Measurements from ENCODE around the gene TMEM156. TPM values are rescaled to one million over a fixed set of nuclear protein-coding genes. Genes with fewer than 3 reads are reported as not detected.

TMEM156 gene
- total and polyA plus RNA-seq, 2 donors (not counting 1 experiment from before 2014, with no cell fraction given): 0.06 to 0.17 TPM

GRCh38 chr4:39039108-39039507, 6.9 kb upstream of the TMEM156 start:
- Histone ChIP-seq H3K36me3 (ENCODE audit: control insufficient read depth, insufficient read depth, low read length) (no peaks in the 10 kb centered on the region), H4K20me1 (ENCODE audit: control insufficient read depth, extremely low read depth, insufficient read depth, low read length) (no peaks in the 10 kb centered on the region), H3K79me2 (ENCODE audit: control insufficient read depth, insufficient read depth, low read length) (no peaks in the 10 kb centered on the region), H3K4me3 (replicated peaks in 1 of 4; ENCODE audit: control extremely low read depth in 1 of 4, insufficient read depth in 1 of 4, low read depth in 3 of 4, low read length in 4 of 4) (no peak overlapping the region), H3K9me3 (ENCODE audit: control insufficient read depth, insufficient read depth, low read depth, low read length) (no peaks in the 10 kb centered on the region), H3K4me2 (ENCODE audit: extremely low read depth, insufficient read depth, low read length) (no peak overlapping the region), H3K27ac (ENCODE audit: insufficient read depth, low read length) (no peak overlapping the region), H3K9ac (ENCODE audit: insufficient read depth, low read length) (no peak overlapping the region), H2AFZ (ENCODE audit: low read length) (no peak overlapping the region), H3K4me1 (ENCODE audit: control insufficient read depth, extremely low read depth, insufficient read depth, low read length) (peaks cover 2% of the 10 kb centered on the region), H3K27me3 (ENCODE audit: control insufficient read depth, insufficient read depth, low read length) (no peaks in the 10 kb centered on the region)
- DNase-seq (ENCODE audit: low read depth in 2 of 2): no peak
- TF ChIP-seq EZH2 (IDR thresholded peaks at IDR 0.05; ENCODE audit: low read length, missing control alignments) (no peak), CTCF (conservative IDR thresholded peaks at IDR 0.05 in 1 of 2, IDR thresholded peaks at IDR 0.05 in 1 of 2; ENCODE audit: low read depth in 1 of 2, low read length in 2 of 2) (no peak)

GRCh38 chr4:39037941-39038340, 5.7 kb upstream of the TMEM156 start:
- no peak for DNase-seq (ENCODE audit: low read depth in 2 of 2)
- no peak overlapping the region for H3K4me3 ChIP-seq (replicated peaks in 1 of 4; ENCODE audit: control extremely low read depth in 1 of 4, insufficient read depth in 1 of 4, low read depth in 3 of 4, low read length in 4 of 4)
- TF ChIP-seq EZH2 (IDR thresholded peaks at IDR 0.05; ENCODE audit: low read length, missing control alignments): no peak
- TF ChIP-seq CTCF (conservative IDR thresholded peaks at IDR 0.05 in 1 of 2, IDR thresholded peaks at IDR 0.05 in 1 of 2; ENCODE audit: low read depth in 1 of 2, low read length in 2 of 2): no peak
- H3K4me1 ChIP-seq (ENCODE audit: control insufficient read depth, extremely low read depth, insufficient read depth, low read length): no peaks in the 10 kb centered on the region
- H3K9ac ChIP-seq (ENCODE audit: insufficient read depth, low read length): no peak overlapping the region
- no peak overlapping the region for H3K4me2 ChIP-seq (ENCODE audit: extremely low read depth, insufficient read depth, low read length)
- no peaks in the 10 kb centered on the region for H3K27me3 ChIP-seq (ENCODE audit: control insufficient read depth, insufficient read depth, low read length)
- no peak overlapping the region for H2AFZ ChIP-seq (ENCODE audit: low read length)
- no peaks in the 10 kb centered on the region for H3K36me3 ChIP-seq (ENCODE audit: control insufficient read depth, insufficient read depth, low read length)
- H4K20me1 ChIP-seq (ENCODE audit: control insufficient read depth, extremely low read depth, insufficient read depth, low read length): no peaks in the 10 kb centered on the region
- H3K9me3 ChIP-seq (ENCODE audit: control insufficient read depth, insufficient read depth, low read depth, low read length): no peaks in the 10 kb centered on the region
- H3K27ac ChIP-seq (ENCODE audit: insufficient read depth, low read length): no peak overlapping the region
- H3K79me2 ChIP-seq (ENCODE audit: control insufficient read depth, insufficient read depth, low read length): no peaks in the 10 kb centered on the region

- H3K27ac ChIP-seq (ENCODE audit: insufficient read depth, low read length): no peak overlapping the region
- H2AFZ ChIP-seq (ENCODE audit: low read length): no peak overlapping the region
- TF ChIP-seq EZH2 (IDR thresholded peaks at IDR 0.05; ENCODE audit: low read length, missing control alignments): no peak
- TF ChIP-seq CTCF (conservative IDR thresholded peaks at IDR 0.05 in 1 of 2, IDR thresholded peaks at IDR 0.05 in 1 of 2; ENCODE audit: low read depth in 1 of 2, low read length in 2 of 2): no peak
Observed at GRCh38 chr4:39037491-39037825, 5.2 kb upstream of the TMEM156 start.

More at GRCh38 chr4:39037491-39037825, 5.2 kb upstream of the TMEM156 start:
- no peak overlapping the region for H3K4me3 ChIP-seq (replicated peaks in 1 of 4; ENCODE audit: control extremely low read depth in 1 of 4, insufficient read depth in 1 of 4, low read depth in 3 of 4, low read length in 4 of 4)
- no peak overlapping the region for H3K9ac ChIP-seq (ENCODE audit: insufficient read depth, low read length)
- no peaks in the 10 kb centered on the region for H3K79me2 ChIP-seq (ENCODE audit: control insufficient read depth, insufficient read depth, low read length)
- H3K4me1 ChIP-seq (ENCODE audit: control insufficient read depth, extremely low read depth, insufficient read depth, low read length): no peaks in the 10 kb centered on the region
- no peak overlapping the region for H3K4me2 ChIP-seq (ENCODE audit: extremely low read depth, insufficient read depth, low read length)
- no peaks in the 10 kb centered on the region for H3K36me3 ChIP-seq (ENCODE audit: control insufficient read depth, insufficient read depth, low read length)
- H3K27me3 ChIP-seq (ENCODE audit: control insufficient read depth, insufficient read depth, low read length): no peaks in the 10 kb centered on the region
- no peaks in the 10 kb centered on the region for H4K20me1 ChIP-seq (ENCODE audit: control insufficient read depth, extremely low read depth, insufficient read depth, low read length)
- no peaks in the 10 kb centered on the region for H3K9me3 ChIP-seq (ENCODE audit: control insufficient read depth, insufficient read depth, low read depth, low read length)
- peak in 1 of 2 donors; percentile 79 for DNase-seq (ENCODE audit: low read depth in 2 of 2)

Measured in fibroblast of lung (primary cell).